Upper lobe of left lung (tissue), 4 donors: ENCODE measurements around the gene CNTNAP2.

Experiments
- POLR2A ChIP-seq, 4 donors: fragments of 450-650 bp; IDR thresholded peaks; one replicate each; pipeline ENCODE4 v1.5.1; 2016 to 2017; ENCODE audit warnings: antibody characterized with exemption in 4 of 4, mild to moderate bottlenecking in 2 of 4
- POLR2AphosphoS5 ChIP-seq, 2 donors: sonication (generic); formaldehyde crosslinking; IDR thresholded peaks; one replicate each; pipeline ENCODE4 v1.5.1; 2017; ENCODE audit warnings: antibody characterized with exemption in 2 of 2
- TF ChIP-seq, protein P1 (sequence below), 6 experiments: fragments of 450-650 bp in 4 of 6; fragments of 200-600 bp in 2 of 6; sonication (generic) in 2 of 6; IDR thresholded peaks; one replicate each; pipeline ENCODE4 v1.5.1; 2016 to 2019; ENCODE audit warnings: antibody characterized with exemption in 6 of 6

DNA sequence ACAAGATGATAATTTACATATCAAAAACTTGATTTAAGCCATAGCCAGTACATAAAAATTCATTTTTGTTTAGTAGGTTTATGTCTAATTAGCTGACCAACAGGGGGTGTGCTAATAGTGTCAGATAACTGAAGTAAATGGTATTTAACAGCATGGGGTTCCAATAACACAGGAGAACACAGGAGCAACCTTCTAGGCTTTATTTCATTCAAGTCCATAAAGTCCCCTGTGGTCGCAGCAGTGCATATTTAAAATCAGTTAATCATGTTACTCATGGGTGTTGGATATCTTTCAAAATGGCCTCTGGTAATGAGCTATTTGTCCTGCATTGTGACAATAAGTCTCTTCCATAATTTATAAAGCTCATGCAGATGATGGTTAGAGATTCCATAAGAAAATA lies 238.6 kb downstream of the CNTNAP2 start:
- TF ChIP-seq POLR2A (IDR thresholded peaks at IDR 0.05) = no peak
- TF ChIP-seq, protein P1, sequence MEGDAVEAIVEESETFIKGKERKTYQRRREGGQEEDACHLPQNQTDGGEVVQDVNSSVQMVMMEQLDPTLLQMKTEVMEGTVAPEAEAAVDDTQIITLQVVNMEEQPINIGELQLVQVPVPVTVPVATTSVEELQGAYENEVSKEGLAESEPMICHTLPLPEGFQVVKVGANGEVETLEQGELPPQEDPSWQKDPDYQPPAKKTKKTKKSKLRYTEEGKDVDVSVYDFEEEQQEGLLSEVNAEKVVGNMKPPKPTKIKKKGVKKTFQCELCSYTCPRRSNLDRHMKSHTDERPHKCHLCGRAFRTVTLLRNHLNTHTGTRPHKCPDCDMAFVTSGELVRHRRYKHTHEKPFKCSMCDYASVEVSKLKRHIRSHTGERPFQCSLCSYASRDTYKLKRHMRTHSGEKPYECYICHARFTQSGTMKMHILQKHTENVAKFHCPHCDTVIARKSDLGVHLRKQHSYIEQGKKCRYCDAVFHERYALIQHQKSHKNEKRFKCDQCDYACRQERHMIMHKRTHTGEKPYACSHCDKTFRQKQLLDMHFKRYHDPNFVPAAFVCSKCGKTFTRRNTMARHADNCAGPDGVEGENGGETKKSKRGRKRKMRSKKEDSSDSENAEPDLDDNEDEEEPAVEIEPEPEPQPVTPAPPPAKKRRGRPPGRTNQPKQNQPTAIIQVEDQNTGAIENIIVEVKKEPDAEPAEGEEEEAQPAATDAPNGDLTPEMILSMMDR (IDR thresholded peaks at IDR 0.05) = no peak
- no peak for TF ChIP-seq POLR2AphosphoS5 (IDR thresholded peaks at IDR 0.05)
